Fibroblast of villous mesenchyme (primary cell): ENCODE data around the gene GIT2. TPM values are rescaled to one million over a fixed set of nuclear protein-coding genes. Genes with fewer than 3 reads are reported as not detected.
A peak's percentile ranks its signal among the peaks of the same experiment; 100 is the strongest.
"Not testable (repeated sequence)": the region's sequence is repeated elsewhere in the genome, so short reads cannot be mapped to it uniquely, and the experiment has no call there.

Experiments used
- DNase-seq: peaks from one replicate; pipeline ENCODE4 v3.0.0-alpha.2; 2010; ENCODE audit warnings: low read depth
- H3K4me3 ChIP-seq: 2 replicates; pipeline ENCODE4 v1.5.1; 2011; ENCODE audit warnings: low read depth, mild to moderate bottlenecking, low read length
- total RNA-seq: library from RNA; depleted of rRNA; stranded (reverse); fragments of >200 nt; gene quantifications from 2 replicates; pipeline ENCODE4 v1.2.3, GENCODE V29; 2012
- TF ChIP-seq, protein P1 (sequence below): IDR thresholded peaks from 2 replicates; pipeline ENCODE4 v1.5.1; 2012; ENCODE audit warnings: low read depth, mild to moderate bottlenecking, low read length; ENCODE audit not compliant: insufficient read depth

Gene GIT2
- total RNA-seq, 1 donor = 54.4 TPM

DNA sequence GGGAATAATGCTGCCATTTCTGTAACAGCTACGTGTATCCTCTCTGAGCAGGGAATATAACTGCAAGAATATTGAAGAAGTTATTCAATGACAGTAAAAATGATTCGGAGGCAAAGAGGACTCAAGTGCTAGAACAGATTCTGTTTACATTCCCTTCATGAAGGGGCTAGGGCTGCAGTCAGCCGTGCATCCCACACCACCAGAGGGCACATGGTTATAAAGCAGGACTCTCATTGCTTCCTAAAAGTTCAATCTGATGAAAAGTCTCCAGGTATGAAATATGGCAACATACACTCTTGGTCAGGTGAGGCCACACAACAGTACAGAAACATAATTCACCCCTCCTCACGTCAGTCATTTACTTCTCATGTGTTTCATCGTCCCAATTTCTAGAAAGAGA, 62.1 kb downstream of the GIT2 start:
- DNase-seq = no peak
- TF ChIP-seq, protein P1, sequence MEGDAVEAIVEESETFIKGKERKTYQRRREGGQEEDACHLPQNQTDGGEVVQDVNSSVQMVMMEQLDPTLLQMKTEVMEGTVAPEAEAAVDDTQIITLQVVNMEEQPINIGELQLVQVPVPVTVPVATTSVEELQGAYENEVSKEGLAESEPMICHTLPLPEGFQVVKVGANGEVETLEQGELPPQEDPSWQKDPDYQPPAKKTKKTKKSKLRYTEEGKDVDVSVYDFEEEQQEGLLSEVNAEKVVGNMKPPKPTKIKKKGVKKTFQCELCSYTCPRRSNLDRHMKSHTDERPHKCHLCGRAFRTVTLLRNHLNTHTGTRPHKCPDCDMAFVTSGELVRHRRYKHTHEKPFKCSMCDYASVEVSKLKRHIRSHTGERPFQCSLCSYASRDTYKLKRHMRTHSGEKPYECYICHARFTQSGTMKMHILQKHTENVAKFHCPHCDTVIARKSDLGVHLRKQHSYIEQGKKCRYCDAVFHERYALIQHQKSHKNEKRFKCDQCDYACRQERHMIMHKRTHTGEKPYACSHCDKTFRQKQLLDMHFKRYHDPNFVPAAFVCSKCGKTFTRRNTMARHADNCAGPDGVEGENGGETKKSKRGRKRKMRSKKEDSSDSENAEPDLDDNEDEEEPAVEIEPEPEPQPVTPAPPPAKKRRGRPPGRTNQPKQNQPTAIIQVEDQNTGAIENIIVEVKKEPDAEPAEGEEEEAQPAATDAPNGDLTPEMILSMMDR = peak; percentile 56
- no peak overlapping the region for H3K4me3 ChIP-seq

DNA sequence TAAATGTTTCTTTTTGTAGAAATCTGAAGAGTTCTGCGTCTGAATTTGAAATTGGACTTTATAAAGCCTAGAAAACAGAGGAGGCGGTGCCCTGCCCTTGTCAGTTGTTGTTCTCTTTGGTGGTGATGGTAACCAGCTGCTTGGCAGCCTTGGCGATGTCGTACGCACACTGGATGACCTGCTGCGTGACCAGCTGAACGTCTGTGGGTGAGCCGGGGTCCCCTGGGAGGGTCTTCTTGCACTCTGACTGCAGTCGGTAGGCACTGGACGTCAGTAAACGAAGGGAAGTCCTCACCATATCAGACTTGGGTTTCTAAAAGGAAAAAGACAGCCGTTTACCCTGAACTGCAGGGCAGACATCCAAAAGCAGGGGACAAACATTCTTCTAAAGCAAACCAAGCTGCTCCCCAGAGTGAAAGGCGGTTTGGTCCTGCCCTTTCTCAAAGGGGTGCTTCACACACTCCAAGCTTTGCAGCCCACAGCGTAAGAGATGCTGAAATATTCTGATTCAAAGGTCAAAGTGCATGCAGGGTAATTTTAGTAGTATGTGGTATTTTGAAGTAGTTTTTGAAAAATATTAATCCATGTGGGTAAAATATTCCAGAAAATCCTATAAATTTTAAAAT, 63.2 kb downstream of the GIT2 start:
- no peak for DNase-seq
- no peak overlapping the region for H3K4me3 ChIP-seq
- TF ChIP-seq, protein P1 = no peak

- TF ChIP-seq, protein P1 = no peak
- DNase-seq = no peak
- H3K4me3 ChIP-seq = no peak overlapping the region
These were observed 65.0 kb downstream of the GIT2 start for GRCh38 chr12:109931143-109931542.

DNA sequence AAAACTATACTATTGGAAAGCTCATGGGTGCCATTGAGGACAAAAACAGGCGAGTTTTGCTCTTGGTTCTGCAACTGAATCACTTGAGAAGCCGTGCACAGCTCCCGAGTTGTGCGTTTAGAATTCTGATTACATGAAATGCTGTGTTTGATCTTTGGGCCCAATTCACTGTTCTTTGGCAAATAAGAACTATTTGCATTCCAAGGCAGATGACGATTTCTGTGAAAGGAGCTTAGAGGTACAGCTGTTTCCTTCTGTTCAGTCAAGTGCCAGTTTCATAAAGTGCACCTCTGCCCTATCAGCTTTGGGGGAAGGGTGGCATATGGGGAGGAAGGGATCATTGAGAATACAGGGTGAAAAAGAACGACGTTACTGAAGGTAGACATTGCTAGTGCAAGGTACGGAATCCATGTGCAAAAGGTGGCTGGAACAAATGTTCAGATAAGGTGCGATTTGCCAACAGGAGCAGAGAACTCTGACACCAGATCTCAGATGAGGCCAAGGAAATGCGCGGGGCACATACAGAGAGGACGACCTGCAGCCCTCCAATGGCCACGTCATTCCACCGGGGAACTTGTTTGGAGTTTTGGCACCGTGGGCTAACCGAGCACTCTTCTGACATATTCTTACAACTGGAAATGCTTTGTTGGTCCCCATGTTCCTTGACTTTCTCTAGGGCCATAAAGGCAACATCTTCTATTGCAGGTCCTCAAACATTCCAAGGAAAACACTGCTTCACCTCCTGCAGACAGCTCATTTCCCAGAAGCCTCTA, 66.0 kb downstream of the GIT2 start:
- no peak overlapping the region for H3K4me3 ChIP-seq
- no peak for DNase-seq
- TF ChIP-seq, protein P1 = no peak

GRCh38 chr12:109929326-109929725, 66.8 kb downstream of the GIT2 start:
- not testable (repeated sequence) for H3K4me3 ChIP-seq, DNase-seq

DNA sequence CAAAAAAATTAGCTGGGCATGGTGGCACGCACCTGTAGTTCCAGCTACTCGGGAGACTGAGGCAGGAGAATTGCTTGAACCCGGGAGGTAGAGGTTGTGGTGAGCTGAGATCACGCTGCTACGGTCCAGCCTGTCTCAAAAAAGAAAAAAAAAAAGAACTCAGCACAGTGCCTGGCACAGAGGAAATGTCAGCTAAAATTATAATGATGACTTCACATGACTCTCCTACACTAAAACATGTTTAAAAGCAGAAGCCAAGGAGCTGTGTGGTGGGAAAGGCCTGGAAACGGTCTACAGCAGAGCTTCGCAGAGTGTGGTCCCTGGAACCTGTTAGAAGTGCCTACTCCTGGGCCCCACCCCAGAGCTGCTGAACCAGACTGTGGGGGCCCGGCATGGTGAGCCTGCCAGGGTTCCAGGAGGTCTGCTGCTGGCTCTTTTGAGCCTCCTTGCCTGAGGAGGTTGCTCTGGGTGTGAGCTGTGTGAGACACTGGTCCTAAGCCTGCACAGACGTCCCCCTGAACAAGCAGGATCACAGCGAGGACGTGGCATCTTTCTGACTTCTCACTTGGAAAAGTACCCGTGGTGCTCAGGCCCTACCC, 68.0 kb downstream of the GIT2 start:
- TF ChIP-seq, protein P1 = no peak
- no peak overlapping the region for H3K4me3 ChIP-seq
- DNase-seq = no peak

GRCh38 chr12:109927622-109928021, 68.5 kb downstream of the GIT2 start:
- peak; percentile 33 for DNase-seq
- TF ChIP-seq, protein P1 = peak; percentile 80
- no peak overlapping the region for H3K4me3 ChIP-seq
